ENCODE measurements around the gene RBBP4.
A peak's percentile ranks its signal among the peaks of the same experiment; 100 is the strongest.
"Not testable (repeated sequence)": the region's sequence is repeated elsewhere in the genome, so short reads cannot be mapped to it uniquely, and the experiment has no call there.

Gene RBBP4

DNA sequence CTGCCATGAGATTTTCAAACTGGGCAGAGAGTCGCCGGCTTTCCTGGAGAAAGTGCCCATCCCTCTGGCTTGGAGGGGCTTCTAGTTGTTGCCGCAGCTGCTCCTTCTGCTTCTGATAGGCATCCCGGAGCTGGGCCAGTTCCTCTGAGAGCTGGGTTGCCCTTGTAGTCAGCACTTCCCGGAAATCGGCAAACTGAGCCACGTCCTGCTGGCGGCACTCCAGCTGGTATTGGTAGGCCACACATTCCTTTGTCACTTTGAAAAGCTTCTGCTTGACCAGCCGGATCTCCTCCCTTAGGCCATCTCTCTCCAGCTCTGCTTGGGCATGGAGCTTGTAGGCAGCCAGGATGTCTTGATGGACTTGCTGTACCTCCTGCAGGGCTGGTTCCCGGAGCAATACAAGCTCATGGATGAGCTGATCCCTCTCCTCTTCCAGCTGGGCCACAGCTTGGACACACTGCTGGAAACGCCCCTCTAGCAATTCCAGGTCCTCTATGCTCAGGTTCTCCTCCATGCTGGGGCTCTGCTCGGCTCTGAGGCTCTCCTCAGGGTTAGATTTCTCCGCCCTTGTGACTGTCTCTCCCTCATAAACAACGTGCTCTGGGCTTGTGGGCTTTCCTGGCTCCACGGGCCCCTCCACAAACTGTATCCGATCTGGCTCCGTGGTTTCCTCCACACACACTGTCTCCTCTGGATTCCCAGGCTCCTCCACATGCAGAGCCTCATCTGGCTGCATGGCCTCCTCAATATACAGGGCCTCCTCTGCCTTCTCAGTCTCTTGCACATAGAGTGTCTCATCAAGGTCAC is 44.3 kb downstream of the RBBP4 start:
- no peak for DNase-seq

DNA sequence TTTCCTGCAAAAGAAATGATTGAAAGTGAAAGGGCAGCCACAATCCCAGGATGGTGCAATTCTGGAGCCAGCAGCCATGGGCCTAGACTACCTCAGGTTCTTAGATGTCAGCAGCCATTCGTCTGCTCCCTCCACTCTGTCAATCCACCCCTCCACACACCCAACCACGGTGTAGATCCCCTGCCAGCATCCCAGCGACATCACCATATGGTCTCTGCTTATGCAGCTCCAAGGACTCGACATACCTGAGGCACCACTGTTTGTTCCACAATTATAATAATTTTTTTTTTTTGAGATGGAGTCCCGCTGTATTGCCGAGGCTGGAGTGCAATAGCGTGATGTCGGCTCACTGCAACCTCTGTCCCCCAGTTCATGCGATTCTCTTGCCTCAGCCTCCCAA is 45.0 kb downstream of the RBBP4 start:
- no peak for DNase-seq

DNA sequence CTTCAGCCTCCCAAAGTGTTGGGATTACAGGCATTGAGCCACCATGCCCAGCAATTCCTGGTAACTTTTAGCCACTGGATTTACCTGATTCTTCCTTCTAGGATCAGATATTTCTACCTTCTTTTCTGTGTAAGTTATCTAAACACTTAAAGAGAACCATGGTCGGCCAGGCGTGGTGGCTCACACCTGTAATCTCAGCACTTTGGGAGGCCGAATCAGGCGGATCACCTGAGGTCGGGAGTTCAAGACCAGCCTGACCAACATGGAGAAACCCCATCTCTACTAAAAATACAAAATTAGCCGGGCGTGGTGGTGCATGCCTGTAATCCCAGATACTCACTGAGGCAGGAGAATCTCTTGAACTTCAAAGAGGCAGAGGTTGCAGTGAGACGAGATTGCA is 46.0 kb downstream of the RBBP4 start:
- DNase-seq = not testable (repeated sequence)

DNA sequence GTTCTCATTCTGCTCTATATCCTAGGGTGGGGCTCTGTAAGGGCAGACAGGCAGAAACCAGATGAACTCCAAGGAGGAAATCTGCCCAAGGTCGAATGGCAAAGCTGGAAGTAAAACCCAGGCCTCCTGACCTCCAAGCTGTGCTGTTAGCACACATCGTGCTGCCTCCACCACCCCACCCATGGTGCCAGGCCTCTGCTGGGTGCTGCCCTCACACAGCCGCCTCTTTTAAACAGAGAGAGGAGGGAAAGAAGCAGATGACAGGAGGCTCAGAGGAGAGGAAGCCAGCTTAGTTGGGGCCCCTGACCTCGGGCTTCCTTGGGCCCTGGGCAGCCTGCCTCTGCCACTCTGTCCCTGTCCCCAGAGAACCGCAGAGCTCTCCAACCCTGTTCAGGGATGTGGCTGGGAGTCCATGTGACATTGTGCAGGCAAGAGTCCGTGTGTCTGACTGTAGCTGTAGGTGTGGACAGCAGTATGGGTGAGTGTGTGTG is 50.5 kb downstream of the RBBP4 start:
- DNase-seq = no peak

DNA sequence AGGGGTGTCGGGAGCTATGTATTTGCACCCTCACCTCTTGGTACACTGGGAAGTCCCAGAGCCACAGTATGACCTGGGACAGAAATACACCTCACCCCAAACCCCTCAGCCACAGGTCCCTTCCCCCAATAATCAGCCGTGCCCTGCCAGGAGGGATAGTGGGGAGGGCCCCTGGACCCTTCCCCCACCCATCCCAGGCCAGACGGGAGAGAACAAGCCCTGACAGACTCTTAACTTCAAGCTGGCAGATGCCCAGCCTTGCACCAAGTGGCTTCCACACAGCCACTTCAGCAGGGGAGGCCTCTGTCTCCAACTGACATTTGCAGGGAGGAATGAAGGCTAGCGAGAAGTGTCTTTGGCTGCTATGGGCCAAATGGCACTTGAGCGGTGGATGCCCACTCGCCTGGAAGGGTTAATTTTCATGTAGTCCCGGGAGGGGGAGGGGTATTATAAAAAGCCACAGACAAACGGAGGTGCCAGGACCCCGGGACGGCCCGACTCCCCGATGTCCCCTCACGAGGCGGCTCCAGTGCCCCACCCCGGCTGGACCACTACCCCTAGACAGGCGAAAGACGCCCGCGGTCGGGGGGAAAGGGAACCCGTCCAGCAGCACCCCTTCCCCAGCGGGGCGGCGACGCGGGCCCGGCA is 51.1 kb downstream of the RBBP4 start:
- no peak for DNase-seq

DNA sequence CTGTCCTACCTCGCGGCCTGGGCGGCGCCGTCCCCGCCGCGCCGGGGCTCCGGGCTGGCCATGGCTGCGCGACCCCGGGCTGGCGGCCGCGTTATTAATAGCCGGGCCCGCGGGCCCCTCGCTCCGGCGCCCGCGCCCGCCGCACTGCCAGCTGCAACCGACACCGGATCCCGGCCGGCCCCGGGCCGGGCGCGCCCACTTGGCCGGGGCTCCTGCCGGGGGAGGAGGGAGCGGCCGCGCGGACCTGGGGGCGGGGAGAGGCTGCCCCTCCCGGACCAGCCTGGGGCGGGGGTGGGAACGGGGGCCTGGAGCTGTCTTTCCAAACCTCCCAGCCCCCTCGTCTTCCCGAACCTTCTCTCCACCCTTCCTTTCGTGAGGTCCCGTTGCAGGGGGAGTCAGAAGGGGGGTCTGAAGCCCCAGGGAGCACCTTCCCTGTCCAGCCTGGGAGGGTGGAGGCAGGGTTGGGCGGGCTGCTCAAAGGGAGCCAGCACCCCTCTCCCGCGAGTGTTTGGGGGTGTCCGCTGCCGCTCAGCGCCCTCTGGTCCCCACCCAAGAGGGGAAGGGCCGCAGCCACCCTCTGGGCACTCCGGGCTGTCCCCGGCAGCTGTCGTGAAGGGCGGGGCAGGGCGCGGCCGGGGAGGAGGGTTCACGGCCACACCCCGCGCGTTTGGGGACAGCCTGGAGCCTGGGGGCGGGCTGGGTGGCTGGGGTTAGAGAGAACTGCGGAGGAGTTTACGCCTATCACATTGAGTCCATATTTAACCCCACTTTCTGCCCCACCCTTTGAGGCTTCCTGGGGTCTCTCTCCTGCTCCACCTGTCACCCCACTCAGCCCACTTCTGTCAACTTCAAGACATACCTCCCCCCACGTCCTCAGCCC is 51.8 kb downstream of the RBBP4 start, which contains the start of gene SYNC:
TSS of gene SYNC (minus strand) at position 172 of the 880 bp plus-strand sequence. CDS start at position 62, 110 bp downstream.
- peak in 1 of 6 experiments; percentile 11 for DNase-seq

DNA sequence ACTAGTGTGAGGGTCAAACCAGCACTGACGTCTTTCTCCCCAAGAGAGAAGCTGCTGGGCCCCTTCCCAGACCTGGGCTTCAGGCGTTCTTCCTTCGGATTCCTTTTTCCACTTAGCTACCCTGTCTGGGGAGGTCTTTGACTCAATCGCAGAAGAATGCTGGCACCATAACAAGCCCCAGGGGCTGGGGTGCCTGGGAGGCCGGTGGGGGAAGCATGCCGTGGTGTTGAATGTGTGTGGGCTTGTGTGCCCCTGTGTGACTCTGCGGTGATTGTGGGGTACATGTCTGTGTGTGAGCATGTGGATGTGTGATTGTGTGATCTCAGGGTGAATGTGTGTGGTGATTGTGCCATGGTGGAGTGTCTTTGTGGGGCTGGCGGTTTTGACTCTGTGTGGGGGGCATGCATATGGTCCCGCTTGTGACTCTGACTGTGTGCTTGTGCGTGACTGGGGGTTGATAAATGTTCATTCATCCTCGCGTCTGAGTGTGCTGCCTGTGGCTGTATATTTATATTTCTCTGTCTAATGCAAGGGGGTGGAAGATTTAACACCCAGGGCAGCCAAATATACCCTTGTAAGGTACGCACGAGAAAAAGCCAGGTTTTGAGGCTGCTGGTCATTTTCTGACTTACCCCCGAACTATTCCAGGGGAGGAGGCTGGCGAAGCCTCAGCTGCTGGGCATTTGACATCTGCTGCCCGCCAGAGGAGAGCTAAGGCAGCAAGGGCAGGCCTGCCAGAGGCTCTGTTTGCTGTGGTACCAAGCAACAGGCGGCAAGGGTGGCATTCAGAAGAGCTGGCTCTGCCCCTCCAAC is 52.7 kb downstream of the RBBP4 start:
- no peak for DNase-seq

DNA sequence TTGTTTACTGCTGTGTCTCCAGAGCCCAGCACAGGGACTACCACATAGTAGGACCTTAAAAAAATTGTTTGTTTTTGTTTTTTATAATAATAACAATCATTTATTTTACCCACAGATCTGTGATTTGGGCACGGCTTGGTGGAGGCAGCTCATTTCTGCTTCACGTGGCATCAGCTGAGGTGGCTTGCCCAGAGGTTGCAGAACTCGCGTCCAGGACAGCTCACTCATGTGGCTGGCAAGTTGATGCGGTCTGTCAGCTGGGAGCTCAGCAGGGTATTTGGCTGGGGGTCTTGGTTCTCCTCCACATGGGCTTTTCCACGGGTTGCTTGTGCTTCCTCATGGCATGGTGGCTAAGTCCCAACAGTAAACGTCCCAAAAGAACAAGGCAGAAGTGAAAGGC is 54.5 kb downstream of the RBBP4 start:
- no peak for DNase-seq

DNA sequence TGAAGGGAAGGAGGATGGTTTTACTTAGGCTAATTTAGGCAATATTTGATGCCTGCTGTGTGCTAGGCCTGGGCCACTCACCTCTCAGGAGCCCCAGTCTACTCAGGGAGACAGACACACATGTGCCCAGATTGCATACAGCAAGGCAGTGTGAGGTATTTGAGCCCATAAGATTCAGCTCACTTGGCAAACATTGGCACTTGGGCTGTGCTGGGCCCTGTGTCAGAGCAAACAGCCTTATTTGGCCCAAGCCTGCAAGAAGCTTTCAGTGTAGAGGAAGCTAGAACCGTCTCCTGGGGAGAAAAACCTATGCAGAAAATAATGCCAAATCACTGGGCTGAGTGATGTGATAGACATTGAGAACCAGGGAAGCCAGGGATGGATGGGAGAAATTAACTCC is 55.5 kb downstream of the RBBP4 start:
- no peak for DNase-seq

DNA sequence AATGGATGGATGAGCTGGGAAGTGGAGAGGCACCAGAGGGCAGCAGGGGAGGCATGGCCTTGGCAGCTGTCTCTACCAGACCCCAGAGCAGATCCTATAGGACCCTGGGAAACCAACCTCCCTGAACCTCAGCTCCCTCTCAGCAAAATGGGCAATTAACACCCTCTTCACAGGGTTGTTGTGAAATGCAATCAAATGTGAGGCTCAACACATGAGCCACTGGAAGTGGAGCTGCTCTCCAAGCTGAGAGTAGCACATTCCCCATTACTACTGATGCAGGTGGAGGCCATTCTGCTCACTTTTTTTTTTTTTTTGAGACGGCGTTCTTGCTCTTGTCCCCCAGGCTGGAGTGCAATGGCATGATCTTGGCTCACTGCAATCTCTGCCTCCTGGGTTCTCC is 58.1 kb downstream of the RBBP4 start:
- DNase-seq = no peak

DNA sequence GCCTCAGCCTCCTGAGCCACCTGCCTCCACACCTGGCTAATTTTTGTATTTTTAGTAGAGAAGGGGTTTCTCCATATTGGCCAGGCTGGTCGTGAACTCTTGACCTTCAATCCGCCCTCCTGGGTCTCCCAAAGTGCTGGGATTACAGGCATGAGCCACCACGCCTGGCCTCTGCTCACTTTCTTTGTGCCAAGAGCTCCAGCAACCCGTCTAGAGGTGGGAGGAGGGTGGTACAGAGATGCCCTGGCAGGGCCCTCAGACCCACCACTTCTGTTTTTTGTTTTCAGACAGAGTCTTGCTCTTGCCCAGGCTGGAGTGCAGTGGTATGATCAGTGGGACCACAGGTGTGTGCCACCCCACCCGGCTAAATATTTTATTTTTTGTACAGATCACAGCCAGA is 58.5 kb downstream of the RBBP4 start:
- DNase-seq = no peak

DNA sequence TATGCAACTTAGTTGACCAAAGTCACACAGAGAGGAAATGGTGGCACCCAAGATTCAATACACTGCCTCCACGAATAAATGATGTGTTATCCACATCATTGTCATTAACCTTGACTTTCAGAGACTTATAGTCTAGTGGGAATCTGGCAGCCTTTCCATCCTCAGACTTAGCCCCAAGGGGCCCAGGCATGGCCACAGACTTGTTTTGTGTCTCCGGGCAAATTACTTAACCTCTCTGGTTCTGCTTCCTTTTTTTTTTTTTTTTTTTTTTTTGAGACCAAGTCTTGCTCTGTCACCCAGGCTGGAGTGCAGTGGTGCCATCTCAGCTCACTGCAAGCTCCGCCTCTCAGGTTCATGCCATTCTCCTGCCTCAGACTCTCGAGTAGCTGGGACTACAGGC is 60.2 kb downstream of the RBBP4 start:
- not testable (repeated sequence) for DNase-seq

DNA sequence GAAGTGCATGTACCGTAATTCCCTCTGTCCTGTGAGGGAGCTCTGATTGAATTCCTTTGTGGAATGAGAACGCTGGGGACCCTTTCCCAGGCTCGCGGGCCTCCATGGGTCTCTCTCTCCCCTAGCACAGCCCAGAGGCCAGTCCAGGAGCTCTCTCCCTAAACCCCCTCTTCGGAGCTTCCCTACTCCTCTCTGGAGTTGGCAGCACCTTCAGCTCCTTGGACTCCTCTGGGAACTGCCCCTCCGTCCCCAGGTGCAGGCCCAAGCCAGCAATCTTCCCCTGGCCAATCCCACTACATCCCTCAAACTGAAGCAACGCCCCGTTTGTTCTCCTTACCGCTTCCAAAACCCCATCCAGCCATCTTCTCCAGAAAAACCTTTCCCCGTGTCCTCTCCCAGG is 62.1 kb downstream of the RBBP4 start:
- DNase-seq = no peak

DNA sequence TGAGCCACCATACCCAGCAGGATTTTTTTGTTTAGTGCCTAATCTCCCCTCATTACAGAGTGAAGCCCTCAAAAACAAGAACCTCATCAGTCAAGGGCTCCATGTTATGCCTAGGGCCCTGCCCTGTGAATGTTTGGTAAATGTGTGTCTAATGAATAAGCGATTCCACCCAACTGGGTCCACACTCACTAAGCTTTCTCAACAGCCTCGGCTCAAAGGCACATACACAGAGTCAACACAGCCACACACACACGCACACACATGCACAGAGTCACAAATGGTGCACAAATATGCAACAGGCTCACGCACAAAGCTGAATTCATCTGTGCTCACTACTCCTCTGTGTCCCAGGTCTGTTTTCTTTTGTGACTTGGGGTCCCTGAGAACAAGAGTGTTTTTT is 63.3 kb downstream of the RBBP4 start:
- DNase-seq = no peak

DNA sequence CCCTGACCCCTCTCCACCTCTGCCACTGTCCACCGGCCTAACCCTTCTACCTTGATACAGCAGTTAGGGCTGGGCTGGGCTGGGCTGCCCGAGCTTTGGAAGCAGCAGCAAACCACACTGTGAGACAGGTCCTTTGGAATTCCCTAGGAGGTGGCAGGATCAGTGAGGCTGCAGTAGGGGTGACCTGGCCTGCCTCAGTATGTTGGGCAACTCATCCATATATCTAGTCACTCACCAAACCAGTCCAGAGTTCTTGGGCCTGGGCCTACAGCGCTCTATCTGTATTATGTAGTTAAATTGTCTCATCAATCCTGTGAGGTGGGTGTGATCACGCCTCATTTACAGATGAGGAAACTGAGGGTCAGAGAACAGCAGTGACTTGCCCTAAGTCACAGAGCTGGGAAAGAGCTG is 64.9 kb downstream of the RBBP4 start:
- DNase-seq = no peak

DNA sequence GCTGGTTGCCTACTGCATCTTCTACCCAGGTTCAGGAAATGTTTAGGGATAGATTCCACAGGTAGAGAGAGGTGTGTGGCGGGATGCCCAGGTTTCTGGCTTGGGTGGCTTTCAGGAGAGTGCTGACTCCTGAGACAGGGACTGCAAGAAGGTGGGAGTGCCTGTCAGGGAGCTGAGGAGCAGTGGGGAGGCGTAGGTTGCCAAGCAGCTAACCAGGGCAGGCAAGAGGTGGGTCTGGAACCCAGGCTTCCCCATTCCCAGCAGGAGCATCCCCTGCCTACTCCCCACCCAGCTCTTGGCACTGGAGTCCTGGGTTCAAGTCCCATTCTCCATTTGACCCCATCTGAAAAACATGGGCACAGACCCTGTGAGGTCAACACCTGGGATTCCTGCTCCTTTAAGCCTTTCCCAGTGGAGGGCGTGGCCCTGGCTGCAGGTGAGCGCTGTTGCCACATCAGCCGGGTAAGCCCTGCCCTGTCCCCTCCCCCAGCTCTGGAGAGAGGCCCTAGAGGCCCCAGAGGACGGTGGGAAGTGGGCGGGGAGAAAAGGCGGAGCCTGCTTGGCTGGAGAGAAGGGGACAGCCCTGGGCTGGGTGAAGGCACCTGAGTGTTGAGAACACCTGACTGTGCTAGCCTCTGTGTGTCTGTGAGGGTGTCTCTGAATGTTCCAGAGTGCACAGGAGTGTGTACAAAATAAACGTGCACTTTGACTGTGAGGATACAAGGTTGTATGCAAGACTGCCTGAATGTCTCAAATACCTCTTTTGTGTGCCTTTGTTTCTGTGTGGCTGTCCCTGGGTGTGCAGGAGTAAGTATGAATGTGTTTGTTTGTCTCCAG is 65.5 kb downstream of the RBBP4 start:
- DNase-seq = peak in 4 of 6 experiments; percentile 6 to 20 (median 15)

DNA sequence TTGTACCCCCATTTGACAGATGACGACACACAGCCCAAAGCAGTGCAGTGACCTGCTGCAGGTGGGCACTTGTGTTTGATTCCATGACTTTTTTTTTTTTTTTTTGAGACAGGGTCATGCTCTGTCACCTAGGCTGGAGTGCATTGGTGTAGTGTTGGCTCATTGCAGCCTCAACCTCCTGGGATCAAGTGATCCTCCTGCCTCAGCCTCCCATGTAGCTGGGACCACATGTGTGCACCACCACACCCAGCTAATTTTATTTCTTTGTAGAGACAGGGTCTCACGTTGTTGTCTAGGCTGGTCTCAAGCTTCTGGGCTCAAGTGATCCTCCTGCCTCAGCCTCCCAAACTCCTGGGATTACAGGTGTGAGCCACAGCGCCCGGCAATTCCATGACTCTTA is 66.5 kb downstream of the RBBP4 start:
- DNase-seq = no peak

DNA sequence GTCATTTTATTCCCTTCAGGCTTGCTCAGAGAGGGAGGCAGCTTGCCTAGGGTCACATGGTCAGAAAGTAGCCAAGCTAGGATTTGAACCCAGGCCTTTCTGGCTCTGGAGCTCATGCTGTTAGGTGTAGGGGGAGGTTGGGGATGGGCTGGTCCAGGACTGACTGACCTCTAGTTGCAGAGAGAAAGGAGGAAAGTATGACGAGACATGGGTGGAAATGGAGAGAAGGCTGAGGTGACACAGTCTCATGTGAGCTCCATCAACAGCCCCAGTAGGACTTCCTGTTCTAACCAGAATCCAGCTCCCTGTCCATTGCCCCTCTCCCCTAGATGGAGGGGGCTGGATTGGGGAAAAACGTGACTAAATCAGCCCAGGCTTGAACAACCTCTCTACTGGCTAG is 67.0 kb downstream of the RBBP4 start:
- no peak for DNase-seq

DNA sequence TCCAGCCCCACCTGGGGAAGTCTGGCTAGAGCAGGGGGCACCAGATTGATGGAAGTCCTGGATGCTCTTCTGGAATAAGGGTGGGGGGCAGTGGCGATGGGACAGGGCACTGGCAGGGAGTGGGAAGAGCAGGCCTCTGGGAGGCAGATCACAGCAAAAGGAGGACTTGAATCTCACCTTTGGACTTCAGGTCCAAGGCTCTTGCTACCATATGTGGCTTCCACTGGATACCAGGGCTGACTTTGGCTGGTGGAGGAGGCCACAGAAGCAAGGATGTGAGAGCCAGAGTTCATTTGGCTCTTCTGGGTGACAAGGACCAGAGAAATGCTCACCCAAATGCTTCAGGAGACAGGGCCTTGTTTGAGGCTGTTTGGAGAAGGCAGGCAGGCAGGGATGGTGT is 67.5 kb downstream of the RBBP4 start:
- no peak for DNase-seq

DNA sequence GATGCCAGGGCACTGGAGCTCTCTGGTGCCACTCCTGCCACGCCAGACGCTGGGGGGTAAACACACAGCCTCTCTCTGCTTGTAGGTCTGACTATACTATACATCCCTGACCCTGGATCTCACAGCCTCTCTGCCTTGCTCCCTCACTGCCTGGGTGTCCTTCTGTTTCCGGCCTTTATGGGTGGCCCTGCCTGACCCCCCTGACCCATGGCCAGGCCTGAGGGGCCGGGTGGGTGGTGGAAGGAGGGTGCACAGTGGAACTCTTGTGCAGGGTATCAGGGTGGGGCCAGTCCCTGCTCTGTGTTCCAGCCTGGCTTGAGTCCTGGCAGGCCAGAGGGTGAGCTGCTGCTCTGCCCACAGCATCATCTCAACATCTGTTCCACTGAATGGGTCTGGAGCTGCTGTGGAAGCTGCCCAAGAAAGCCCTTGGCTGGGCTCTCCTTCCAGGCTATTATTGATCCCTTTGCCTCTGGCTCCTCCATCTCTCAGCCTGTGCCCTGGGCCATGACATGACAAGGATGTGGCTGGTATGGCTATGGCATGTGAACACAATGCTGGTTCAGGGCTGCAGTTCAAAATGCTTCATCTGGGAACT is 68.8 kb downstream of the RBBP4 start:
- no peak for DNase-seq
